DOHH2 (cell line): ENCODE data around the gene PSMC1.

Source experiments
- EZH2phosphoT487 ChIP-seq: fragments of 200-600 bp; sonication (generic); IDR thresholded peaks from 2 replicates; pipeline ENCODE4 v1.6.1; 2017; ENCODE audit warnings: borderline replicate concordance, mild to moderate bottlenecking, antibody characterized with exemption, low read length, moderate library complexity, mixed read lengths
- TF ChIP-seq, protein P1 (sequence below): fragments of 200-600 bp; sonication (generic); IDR thresholded peaks from one replicate; pipeline ENCODE4 v1.5.1; 2014; ENCODE audit warnings: antibody characterized with exemption, mild to moderate bottlenecking, low read depth, low read length; ENCODE audit not compliant: poor library complexity, severe bottlenecking

DNA sequence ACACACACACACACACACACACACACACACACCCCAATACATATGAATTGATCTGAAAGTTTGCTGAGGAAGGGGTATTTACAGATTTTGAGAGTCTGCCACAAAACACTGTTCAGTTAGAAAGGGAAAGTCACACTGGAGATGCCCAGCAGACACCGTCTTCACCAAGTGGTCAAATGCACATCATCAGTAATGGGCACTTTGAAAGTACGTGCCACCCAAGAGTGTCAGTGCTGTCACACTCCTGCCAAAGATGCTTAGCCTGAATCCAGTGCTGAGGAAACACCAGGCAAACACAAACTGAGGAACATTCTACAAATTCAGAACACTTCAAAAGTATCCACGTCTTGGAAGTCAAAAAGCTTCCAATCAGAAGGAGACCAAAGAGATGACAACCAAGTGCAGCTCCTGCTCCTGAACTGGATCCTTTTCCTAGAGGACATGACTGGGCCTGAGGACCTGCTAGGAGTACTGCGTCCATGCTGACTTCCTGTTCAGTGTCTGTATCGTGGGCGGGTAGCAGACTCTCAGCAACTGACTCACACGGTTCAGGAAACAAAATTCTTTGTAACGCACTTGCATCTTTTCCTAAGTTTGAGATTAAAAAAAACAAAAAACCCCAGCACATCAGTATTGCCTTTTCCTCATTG, 18.6 kb downstream of the PSMC1 start:
- TF ChIP-seq, protein P1, sequence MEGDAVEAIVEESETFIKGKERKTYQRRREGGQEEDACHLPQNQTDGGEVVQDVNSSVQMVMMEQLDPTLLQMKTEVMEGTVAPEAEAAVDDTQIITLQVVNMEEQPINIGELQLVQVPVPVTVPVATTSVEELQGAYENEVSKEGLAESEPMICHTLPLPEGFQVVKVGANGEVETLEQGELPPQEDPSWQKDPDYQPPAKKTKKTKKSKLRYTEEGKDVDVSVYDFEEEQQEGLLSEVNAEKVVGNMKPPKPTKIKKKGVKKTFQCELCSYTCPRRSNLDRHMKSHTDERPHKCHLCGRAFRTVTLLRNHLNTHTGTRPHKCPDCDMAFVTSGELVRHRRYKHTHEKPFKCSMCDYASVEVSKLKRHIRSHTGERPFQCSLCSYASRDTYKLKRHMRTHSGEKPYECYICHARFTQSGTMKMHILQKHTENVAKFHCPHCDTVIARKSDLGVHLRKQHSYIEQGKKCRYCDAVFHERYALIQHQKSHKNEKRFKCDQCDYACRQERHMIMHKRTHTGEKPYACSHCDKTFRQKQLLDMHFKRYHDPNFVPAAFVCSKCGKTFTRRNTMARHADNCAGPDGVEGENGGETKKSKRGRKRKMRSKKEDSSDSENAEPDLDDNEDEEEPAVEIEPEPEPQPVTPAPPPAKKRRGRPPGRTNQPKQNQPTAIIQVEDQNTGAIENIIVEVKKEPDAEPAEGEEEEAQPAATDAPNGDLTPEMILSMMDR = no peak
- TF ChIP-seq EZH2phosphoT487 = no peak
